Measurements from ENCODE around the gene UTP15.
A peak's percentile ranks its signal among the peaks of the same experiment; 100 is the strongest.

Gene UTP15, protein sequence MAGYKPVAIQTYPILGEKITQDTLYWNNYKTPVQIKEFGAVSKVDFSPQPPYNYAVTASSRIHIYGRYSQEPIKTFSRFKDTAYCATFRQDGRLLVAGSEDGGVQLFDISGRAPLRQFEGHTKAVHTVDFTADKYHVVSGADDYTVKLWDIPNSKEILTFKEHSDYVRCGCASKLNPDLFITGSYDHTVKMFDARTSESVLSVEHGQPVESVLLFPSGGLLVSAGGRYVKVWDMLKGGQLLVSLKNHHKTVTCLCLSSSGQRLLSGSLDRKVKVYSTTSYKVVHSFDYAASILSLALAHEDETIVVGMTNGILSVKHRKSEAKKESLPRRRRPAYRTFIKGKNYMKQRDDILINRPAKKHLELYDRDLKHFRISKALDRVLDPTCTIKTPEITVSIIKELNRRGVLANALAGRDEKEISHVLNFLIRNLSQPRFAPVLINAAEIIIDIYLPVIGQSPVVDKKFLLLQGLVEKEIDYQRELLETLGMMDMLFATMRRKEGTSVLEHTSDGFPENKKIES

DNA sequence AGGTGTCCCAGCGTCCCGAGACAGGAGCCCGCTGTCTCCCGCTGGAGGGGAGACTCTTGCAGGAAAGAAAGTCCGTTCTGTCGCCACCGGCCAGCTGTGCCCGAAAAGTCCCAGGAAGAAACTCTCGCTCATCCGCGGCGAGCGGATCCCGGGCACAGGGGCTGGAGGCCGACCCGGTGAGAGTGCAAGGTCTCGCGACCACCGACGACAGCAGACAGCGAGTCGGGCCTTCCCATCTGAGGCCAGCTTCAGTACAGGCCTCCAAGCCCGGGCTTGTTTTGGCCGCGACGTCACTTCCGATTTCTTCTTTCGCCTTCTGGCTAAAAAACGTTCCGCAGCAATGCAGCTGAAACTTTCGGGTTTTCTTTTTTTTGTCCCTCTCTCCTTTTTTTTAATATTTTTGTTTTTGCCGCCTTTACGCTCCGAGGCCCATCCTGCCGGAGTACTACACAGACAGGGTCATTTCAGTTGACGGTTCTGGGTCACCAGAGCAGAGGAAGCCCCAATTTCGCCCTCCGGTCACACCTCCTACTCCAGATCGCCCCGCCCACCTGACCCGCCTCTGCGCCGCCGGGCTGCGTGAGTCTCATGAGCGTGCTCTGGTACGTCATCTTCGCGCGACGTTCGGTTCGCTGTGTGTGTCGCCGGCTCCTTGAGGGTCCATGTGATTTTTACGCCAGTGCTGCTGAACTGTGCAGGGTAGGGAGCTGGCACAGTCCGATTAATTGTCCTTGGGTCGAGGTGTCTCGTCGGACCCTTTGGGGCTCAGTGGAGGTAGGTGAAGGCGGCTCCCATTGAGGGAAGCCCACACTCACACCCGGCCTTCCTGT lies at the start of gene UTP15, which contains the start of gene ANKRA2:
UTP15 (plus strand) TSS at position 605 of the 830 bp plus-strand sequence. CDS start 1,602 bp downstream, outside the sequence.
ANKRA2 (minus strand) TSS at position 501 of the 830 bp plus-strand sequence. CDS start 2,758 bp downstream, outside the sequence.
- DNase-seq (ENCODE audit: low spot score): peak; percentile 98

DNA sequence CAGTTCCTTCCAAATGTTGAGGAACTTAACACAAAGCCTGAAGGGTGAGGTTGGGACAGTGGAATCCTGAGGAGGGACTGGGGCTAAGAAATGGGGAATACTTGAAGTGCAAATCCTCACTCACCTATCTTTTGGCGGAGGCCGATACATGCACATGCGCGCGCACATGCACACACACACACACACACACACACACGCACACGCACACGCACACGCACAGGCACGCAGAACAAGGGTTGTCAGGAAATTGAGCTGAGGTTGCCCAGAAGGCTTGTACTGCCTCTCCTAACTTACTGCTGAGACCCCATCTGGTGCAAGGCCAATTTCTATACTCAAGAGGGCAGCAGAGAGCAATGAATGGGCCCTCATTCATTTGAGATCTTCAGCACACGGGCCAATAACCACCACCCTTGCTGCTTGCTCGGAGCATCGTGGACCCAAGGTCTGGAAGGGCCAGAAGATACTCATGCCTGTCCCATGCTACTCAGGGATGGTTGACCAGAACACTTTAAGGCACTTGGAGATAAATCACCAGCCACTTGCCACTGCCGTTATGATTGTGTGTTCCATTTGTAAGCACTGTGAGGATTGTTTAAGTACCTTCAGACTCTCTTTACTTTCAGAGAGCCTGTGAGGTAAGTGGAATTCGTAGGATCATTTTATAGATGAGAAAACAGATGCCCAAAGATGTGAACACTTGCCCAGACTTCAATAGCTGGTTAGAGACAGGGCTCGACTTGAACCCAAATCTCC lies 45.8 kb upstream of the UTP15 start:
- peak; percentile 88 for DNase-seq (ENCODE audit: low spot score)

DNA sequence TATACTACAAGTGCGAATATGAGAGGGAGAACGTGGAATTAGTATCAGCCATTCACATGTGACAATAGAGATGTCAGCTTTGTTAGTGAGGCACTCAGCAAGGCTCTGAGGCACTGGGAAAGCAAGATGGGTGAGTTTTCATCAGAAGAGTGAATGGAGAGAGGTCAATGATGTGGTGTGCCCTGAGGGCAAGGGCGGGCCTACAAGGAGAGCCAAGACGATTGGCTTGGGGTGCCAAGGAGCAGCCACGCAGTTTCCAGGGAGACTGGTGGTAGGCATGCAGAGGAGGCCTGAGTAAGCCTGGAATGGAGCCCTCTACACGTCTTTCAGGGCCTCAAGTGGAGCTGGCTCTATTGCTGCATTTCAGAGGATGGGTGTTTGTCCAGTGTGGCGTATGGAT lies 42.6 kb upstream of the UTP15 start:
- no peak for DNase-seq (ENCODE audit: low spot score)

DNA sequence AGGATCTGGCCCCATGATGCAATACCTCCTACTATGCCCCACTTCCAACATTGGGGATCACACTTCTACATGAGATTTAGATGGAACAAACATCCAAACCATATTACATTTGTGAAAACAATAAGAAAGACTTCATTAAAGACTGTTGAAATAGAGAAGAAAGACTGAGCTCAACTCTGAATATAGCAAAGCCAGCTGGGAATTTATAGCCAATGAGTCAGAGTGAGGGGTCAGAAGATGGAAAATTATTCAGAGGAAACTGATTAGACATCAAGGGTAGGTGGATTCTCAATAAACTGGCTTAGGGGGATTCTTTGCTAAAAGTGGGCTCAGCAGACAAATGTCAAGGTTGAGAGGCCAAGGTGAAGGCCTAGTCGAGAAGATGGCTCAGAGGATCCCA lies 41.7 kb upstream of the UTP15 start:
- DNase-seq (ENCODE audit: low spot score): no peak

DNA sequence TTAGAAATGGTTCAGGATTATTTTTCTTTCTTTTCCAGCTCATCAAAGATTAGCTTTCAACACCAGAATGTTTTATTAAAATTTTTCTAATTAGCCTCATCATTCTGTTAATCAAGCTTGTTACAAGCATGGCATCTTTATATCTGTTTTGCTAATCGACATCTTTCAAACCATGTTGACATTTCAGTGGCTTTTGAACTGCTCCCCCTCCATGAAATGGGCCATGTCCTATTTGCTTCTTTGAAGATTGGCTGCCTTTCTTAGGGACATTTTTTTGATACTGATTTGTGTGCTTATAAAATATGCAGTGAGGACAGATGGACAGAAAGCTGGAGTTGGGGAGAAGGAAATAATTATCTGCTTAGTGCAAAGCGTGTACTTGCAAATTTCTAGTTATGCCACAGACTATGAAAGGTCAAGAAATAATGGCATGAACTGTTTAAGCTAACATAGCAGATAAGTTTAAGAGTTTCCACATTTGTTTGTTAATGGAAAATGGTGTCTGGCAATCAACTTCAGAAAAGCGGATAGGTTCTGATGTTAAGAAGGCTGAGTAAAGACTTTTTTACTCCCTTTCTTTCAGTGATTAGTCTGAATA lies 39.8 kb upstream of the UTP15 start:
- DNase-seq (ENCODE audit: low spot score): no peak

DNA sequence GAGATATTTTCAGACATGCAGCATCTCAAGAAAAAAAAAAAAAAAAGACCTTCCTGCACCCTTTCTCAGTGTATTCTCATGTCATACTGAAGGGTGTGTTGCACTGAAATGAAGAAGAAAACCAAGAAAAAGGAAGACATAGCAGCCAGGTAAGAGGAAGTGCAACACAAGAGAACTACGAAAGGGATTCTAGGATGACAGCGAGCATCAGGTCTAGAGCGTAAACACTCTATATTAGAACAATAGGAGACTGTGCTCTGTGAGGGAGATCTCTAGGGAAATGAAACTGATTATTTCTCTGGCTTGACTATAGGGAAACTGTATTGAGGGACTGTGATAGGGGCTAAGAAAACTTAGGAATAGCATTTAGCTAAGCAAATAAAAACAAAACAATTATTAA lies 37.3 kb upstream of the UTP15 start:
- DNase-seq (ENCODE audit: low spot score): no peak

DNA sequence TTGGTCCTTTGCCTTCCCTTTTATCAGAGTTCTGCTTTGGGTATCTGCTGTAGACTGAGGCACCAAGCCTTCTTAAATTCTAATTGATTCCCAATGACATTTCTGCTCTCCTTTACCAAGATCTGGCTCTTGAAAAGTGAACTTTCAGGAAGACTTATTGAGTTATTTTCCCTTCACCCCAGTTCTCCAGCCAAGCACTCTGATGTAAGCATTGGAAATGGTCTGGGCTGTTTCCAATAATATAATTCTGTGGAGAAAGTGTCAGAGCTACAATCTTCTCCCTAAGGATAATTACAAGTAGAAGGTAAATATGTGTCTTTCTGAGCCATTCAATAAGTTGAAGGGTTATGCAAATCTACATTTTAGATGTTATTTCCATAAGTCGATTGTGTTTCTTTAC lies 36.5 kb upstream of the UTP15 start:
- no peak for DNase-seq (ENCODE audit: low spot score)

DNA sequence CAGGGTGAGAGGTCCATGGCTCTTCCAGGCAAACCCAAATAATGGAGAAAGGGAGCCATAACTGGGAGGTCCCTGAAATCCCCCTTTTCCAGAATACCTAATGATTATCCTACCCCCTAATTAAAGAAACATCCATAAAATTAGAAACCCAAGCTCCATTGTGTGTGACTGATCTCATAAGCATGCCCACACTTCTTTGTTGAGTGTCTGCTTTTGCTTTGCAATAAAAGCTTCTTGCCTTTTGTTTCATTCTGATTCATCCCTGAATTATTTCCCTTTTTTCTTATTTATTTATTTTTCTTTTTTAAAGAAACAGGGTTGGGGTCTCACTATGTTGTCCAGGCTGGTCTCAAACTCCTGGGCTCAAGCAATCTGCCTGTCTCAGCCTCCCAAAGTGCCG lies 34.2 kb upstream of the UTP15 start:
- no peak for DNase-seq (ENCODE audit: low spot score)

DNA sequence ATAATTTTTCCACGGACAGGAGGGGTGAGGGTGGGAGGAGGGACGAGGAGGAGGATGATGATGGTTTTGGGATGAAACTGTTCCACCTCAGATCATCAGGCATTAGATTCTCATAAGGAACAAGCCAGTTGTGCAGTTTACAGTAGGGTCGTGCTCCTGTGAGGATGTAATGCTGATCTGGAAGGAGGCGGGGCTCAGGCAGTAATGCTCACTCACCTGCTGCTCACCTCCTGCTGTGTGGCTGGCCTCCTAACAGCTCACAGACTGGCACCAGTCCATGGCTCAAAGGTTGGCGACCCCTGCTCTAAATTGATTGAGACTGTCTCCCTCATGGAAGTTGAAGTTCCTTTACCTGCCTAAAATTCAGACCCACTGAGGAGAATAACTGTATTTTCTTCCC lies 33.3 kb upstream of the UTP15 start:
- no peak for DNase-seq (ENCODE audit: low spot score)

DNA sequence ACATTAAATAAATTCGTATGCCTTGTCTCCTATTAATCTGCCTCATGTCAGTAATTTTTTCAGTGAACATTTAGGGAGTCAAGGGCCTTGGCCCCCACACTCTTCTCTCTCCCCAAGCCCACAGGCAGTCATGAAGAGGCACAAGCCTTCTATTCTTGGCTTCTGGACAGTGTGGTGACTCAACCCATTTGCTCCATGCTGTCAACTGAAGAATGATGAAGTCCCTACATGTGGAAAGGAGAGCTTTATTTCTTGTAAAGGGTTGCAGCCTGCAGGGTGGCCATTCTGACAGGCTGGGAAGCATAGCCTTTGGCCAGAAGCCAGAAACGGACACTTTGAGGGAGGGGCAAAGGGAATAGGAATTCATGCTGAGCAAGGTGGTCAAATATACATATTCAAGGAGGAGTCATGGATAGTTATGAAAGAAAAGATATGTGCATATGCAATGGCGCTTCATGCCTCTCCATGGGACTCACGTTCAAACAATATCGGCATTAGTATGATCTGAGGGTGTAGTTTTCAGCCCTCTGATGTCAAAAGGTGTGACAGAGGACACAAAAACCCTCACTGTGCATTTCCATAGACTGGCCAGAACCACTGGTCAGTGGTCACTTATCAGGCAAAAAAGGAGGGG lies 31.4 kb upstream of the UTP15 start:
- no peak for DNase-seq (ENCODE audit: low spot score)

DNA sequence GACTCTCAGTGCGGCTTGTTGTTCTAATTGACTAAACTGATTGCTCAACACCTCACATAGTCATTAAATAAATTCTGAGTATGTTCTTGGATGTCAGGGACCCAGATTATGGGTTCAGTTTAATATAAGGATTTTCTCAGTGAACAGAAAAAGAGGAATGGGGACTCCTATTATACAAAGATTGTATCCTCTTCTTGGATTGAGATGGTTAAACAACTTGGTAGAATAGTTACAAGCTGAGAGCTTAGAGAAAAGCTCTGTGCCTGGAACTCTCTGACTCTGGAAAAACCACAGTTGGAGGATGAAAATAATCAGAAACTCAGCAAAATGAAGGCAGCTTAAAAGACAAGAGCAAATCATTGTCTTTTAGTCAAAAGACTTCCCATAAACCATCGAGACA lies 30.6 kb upstream of the UTP15 start:
- DNase-seq (ENCODE audit: low spot score): no peak

DNA sequence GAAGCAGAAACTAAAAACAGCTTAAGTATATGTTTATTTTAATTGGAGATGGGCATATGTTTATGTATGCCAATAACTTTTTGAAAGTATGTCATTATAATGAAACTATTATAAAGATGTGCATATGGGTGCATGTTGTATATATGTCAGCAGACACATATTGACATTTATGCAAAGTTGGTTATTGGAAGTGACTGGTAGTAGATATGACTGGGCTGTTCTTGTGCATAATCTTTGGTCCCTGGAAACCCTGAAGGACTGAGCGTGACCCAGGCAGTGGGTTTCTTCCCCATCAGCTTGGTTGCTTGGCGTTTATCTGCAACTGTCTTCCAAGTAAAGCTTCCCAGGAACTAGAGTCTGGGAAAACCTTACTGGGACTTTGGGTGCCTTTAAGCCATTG lies 25.8 kb upstream of the UTP15 start:
- no peak for DNase-seq (ENCODE audit: low spot score)

DNA sequence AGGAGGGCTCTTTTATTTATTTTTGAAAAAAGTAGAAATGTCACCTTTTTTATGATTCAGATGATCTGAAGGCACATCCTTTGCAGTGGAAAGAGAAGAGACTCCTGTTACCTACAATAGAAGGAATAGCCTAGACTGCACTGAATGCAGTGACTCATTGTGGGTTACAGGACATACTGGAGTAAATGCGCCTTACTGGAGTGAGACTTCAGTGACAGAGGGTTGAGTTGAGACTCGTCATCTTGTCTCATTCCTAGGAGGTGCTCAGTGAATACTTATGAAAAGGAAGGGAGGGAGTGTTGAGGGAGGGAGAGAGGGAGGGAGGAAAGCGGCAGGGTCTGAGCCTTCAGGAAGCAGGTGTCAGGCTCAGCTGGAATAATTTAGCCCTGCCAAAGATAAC lies 25.4 kb upstream of the UTP15 start:
- no peak for DNase-seq (ENCODE audit: low spot score)

DNA sequence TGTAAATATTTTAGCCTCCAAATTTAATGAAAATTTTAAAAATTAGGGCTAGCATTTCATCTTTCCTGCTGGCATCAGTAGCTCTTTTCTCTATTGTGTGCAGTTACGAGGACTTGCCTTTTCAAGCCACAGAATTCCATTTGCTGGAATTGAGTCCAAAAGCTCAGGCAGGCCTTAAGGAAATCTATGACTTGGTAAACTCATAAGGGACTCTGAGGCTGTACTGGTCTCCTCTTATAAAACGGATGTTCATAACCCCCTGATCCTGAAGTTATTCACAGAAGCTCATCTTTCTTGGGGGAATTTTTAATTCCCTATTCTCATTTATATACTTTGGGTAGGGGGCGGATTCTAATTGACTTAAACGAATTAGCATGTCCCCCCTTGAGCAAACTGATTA lies 23.5 kb upstream of the UTP15 start:
- no peak for DNase-seq (ENCODE audit: low spot score)

DNA sequence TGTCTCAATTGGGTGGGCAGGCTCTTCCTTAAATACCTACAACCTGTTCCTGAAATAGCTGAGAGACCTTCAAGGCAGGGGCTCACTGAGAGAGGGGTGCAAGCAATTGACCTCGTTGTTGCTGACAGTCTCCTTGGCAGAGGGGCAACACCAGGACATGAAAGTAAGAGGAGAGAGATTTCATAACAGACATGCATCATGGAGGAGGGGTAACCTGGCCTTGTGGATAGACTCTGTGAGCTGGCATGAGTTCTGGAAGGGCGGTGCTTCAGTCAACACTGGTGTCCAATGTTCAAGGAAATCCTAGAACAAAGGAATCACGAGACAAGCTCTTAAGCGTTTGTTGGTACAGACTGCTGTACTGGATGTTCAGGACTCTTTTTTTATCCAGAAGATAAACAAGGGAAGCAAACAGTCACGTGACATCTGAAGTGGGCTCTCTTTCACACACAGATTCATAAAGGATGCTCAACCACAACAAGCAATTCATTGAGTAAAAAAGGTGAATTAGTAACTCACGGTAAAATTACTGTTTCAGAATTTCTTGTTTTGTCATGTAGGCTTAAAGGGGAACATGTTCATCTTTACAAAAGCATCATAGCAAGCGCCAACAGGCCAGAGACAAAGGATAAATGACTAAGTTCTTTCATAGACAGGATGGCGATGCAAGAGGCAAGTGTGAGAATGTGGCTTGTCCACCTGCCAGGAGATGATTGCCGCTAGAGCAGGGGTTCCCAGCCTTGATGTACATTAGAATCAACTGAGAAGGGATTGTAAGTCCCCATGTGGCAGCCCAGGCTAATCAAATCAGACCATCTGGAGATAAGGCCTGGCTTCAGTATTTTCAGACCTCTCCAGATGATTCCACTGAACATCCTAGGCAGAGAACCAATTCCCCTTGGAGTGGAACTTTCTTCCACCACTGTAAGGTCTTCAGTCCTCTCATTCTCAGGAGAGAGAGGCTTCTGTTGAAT lies 20.8 kb upstream of the UTP15 start:
- no peak for DNase-seq (ENCODE audit: low spot score)

DNA sequence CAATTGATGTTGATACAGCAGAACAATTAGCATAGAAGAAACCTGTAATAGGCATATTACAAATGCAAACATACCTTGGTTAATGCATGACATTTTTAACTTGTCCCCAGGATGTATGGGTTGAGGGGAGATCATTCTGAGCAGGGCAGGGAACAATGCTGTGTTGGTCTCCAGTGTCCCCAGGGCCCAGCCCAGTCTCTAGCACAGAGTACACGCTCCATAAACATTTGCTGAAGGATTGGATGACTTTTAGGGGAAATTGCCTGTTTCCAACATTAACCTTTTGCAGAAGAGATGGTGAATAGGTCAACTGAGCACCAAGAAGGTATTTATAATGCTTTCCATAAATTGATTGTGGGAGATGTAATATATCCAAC lies 20.2 kb upstream of the UTP15 start:
- no peak for DNase-seq (ENCODE audit: low spot score)

DNA sequence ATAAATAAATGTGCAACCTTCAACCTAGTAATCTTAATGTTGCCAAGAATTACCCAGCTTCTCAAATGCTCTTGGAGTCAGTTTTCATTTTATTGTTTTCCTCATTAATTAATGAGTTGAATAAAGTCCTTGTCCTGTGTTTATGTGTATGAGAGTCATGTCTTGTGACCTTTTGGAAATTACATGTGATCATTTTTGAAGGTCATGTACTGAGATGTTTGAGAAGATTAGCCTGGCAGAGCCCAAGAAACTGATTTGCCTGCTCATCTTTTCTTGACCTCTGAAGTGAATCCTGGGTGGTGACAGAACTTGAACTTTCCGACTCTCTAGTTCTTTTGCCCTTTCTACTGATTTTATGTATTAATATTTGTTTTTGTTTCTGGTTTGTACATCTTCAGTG lies 15.5 kb upstream of the UTP15 start:
- no peak for DNase-seq (ENCODE audit: low spot score)

DNA sequence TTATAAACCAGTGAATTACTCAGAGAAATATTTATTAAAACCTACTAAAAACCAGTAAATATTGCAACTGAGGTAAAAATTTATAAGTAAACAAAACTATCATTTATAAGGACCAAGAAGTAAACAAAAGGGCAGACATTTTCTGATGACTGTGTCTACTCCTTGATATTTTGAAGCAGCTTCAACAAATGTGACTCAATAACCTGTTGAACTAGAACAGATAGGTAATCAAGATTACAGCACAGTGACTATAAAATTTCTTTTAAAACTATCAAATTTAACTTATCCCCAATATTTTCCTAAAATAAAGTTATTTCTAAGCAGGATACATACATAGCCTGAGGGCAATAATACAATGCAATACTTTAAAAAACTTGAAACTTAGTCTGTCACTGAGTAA lies 12.9 kb upstream of the UTP15 start:
- no peak for DNase-seq (ENCODE audit: low spot score)

DNA sequence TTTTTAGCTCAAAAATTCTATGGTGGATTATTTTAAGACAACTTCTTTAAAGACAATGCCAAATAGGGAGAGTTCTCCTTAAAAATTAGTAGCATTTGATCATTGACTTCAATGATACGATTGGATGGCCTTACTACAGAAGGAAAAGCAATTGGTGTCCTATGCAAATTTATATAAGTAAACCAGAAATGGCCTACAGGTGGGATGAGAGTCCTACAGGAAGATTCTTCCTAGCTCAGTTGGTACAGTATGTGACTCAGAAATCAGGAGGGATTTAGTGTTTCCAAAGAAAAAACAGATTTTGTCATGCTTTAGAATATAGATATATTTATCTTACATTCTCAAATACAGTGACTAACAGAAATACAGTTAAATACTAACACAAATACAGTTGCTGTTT lies 6.6 kb upstream of the UTP15 start:
- no peak for DNase-seq (ENCODE audit: low spot score)

DNA sequence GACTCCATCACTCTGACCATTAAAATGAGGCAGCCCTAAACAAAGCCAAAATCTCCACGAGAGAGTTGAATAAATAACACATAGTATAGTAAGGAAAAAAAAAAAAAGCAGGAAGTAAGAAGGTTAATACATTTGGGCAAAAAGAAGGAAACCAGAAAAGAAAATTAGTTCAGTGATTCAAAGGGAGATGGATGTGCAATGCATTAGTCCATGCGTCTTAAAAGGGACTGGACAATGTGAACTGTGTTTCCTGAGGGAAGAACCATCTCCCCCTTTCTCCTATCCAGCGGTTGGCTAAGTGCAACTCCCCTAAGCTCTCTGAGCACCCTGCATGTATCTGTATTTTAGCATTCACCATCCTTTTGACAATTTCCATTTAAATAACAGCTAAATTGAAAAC lies 1.5 kb upstream of the UTP15 start:
- no peak for DNase-seq (ENCODE audit: low spot score)
